GM19397 (cell line): ENCODE measurements around the gene NUP50.

Source experiments
- ATAC-seq: cut with Tn5 transposase; IDR thresholded peaks from one replicate; pipeline ENCODE4 v1.9.1; 2021; ENCODE audit warnings: mild to moderate bottlenecking, moderate library complexity; ENCODE audit not compliant: unreplicated experiment

NUP50 gene

DNA sequence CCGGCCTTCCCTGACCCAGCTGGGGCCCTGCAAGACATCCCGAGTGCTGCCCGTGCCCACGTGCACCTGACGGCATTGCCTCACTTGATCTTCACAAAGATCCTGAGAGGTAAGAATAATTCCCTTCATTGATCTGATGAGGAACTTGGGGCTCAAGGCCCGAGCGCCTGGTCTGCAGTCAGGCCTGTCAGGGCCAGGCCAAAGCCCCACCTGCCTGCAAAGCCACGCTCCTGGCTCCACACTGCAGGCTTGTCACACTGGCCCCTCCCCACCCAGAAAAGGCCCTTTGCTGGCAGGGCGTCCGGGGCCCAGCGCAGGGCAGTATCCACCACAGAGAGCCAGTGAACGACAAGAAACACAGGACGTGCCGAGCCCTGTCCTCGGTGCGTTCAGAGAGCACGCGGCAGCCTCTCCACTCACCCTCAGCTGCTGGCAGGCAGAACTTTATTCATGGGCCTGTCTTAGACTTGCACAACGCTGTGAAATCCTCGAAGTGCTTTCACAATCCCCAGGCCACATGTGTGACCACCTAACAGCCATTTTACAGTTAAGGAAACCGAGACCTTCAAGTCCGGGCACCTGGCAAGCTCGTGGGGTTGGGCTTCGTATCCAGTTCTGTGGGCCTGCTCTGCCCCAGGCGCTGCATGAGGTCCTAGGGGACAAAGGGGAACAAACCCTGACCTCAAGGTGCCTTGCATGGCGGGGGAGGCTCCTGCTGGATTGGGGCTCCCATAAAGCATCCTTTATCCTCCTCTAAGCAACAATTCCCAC is 62.2 kb downstream of the NUP50 start:
- ATAC-seq, result no peak

DNA sequence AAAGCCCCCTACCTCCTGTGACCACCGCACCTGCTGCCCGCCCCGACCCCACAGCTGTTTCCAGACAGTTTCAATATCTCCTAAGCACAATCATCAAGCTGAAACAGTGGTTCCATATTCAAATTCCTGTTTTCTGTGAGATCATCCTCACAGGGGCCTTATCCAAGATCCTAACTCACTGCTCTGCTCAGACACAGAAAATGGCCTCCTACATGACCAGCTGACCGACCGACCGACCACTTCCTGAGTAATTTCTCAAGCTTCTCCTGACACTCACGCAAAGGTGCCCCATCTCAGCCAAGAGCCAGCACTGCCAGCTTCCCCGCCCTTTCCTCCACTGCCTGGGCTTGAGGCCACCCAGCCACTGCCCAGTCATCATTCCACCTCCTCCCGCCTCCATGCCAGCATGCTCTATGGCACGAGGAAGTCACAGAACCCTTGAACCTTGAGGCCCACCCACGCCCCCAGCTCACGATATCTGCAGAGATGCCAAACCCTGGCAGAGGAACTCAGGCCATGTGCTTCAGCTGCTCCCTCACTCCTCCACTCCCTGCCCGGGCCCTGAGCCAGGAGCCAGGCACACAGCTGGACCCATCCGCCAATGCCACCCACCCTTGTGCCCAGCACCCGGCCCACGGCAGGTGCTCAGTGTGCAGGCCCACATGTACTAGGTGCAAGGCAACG is 62.9 kb downstream of the NUP50 start:
- ATAC-seq, result no peak

DNA sequence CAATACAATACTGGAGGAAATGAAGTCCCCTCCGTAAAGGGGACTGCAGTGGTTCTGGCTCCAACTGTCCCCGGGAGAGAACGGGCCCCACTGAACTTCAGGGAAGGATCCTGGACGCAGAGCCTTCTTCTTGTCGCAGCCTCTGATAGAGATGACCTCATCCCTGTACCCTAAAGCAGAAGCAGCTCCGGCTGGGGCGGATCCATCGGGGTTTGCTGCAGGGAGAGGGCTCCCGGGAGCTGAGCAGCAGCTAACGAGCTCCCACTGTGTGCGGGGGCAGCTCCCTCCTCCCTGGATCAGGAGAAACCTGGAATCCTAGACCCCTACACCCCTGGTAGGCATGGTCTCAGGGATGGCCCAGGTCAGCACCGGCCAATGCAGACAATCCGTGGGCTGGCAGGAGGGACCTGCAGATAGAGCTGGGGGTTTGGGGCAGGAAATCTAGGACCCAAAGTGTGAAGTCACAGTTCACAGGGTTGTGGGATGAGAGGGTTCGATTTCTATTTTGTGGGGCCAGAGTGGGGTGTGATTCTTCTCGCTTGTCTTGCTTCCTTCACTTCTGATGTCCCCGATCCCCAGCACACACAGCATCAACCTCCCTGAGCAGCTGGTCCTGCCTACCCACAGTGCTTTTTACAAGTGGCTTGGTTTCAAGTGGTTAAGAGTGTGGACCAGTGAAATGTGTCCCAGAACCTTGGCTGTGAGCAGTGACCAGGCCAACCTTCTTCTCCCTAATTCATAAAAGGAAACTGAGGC is 64.1 kb downstream of the NUP50 start:
- no peak for ATAC-seq

DNA sequence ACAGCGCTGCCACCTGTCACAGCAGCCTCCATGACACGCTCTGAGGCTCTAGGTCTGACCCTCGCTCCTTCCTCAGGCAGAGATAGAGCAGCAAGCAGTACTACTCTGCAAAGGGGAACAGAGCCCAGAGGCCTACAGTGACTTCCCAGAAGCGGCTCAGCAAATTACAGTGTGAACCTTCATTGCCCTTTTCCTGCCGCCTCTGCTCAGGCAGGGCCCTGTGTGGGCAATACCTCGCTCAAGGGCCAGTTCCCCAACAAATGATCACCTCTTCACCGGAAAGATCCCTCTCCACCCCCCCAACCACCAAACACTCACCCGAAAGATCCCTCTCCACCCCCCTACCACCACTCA is 64.7 kb downstream of the NUP50 start:
- no peak for ATAC-seq

DNA sequence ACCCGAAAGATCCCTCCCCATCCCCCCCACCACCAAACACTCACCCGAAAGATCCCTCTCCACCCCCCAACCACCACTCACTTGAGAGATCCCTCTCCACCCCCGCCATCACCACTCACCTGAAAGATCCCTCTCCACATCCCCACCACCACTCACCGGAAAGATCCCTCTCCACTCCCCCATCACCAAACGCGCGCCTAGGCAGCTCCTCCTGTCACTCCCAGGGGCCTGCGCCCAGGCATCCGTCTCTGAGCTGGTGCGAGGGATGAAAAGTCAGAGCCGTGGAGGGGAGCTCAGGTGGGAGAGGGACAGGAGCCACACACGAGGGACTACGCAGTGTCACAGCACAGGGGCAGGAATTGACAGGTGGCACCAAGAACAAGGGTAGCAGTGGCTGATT is 65.5 kb downstream of the NUP50 start:
- no peak for ATAC-seq

DNA sequence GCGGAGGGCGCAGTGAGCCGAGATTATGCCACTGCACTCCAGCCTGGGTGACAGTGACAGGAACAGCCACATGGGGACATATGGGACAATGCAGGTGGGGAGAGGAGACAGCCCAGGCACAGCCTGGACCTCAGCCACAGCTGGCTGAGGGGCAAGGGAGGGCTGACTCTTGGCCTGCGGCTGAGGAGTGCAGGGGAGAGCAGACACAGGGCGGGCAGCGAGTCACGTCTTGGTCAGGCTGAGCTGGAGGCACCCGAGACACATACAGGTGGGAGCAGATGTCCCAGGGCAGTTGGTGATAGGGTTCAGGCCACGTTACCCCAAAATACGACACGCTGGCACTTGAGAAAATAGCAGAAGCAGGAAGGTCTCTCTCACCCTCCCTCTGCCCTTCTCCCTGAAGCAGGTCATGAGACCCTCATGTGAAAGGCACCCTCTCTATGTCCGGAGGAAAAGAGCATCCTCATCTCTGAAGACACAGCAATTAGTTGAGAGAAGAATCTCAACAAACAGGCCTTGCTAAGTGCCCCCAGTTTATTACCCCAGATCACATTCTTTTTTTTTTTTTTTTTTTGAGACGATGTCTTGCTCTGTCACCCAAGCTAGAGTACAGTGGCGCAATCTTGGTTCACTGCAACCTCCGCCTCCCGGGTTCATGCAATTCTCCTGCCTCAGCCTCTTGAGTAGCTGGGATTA is 66.4 kb downstream of the NUP50 start:
- ATAC-seq, result no peak

DNA sequence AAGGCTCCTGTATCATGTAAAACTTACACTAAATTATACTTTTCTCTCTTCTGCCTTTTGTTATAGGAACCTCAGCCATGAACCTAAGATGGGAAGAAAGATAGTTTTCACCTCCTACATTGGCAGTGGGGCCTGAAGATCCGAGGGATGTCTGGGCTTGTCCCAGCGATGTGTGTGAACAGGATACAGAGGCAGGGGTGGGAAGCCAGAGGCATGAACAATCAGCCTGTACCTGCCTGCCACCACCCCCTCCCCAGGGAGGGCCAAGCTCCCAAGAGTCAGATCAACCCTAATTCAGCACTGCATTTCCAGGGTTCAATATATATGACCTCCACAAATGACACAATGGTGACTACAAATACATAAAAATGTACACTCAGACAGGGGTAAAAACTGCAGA is 67.6 kb downstream of the NUP50 start:
- ATAC-seq, result no peak

DNA sequence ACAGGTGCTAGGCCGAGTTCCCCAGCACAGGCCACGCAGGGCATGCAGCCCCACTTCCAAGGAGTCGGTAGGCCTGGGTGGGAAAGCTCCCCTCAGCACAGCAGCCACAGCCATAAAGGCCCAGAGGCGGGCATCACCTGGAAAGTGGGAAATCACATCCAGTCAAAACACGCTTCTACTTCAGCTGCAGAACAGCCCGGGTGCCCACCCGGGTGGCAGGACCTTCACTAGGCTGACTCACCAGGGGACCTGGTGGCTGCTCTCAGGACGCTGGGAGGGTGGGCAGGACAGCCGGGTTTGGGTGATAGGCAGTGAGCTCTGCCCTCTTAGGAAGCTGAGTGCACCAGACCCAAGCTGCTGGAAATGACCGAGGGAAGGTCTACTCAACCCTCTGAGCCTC is 69.7 kb downstream of the NUP50 start:
- no peak for ATAC-seq

DNA sequence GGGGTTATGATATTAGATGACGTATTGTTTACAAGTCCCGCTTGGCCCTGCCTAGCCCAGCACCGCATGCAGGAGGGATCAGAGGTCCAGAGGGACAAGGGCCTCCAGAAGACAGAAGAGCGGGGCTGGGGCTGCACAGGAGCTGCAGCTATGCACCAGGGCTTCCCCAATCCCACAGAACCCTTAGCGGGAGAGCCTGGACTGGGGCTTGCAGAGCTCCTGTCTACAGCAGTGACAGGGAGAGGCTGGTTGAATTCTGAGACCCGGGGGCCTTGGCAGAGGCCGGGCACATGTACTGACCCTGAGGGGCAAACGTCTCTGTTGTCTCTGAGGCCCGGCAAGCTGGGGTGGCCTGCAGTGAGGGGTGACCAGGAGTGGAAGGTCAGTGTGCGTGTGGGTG is 70.1 kb downstream of the NUP50 start:
- ATAC-seq, result no peak

DNA sequence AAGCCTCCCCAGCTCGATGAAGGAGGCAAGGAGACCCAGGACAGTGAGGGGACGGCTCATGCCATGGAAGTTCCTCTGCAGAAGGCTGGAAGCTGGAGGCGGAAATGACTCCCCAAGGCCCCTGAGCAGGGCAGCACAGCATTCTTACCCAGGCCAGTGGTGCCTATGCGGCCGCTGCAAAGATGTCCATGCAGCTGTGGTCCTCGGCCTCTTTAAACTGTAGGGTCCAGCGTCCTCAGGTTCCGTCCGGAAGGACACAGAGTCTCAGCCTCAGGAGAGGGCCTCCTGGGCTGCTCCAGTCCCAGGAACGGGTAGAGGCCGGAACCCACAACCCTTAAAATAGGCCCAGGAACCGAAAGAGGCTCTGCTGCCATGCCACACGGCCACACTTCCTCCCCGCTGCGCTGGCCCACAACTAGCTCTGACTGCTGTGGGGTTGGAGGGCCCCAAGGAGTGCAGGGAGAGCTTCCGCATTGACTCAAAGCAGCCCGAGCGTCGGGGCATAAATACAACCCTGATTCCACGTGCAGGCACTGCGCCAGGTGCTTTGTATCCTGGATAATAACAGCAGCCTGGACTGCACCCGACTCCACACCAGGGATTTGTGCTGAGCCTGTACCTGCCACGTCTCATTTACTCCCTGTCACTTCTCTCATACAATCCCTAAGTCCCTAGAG is 71.5 kb downstream of the NUP50 start:
- ATAC-seq, result peak; percentile 80

DNA sequence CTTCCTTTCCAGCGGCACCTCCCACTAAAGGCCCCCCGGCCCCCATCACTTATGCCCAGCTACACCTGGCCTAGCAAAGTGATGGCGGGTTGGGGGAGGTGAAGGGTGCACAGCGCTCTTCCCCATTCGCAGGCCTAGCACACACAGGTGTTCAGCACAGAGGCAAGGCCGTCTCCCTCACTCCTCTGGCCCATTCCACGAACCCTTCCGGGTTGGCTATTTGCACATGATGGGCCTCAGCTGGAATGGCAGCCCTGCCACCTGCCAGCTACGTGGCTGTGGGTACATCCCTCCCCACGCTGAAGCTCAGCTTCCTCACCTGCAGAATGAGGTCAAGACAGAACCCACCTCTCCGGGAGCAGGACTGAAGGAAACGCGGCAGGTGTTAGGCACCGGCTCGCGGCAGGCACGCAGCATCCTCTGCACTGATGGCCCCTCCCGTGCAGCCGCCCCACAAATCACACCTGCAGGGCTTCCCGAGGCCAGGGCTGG is 72.2 kb downstream of the NUP50 start:
- peak; percentile 11 for ATAC-seq

DNA sequence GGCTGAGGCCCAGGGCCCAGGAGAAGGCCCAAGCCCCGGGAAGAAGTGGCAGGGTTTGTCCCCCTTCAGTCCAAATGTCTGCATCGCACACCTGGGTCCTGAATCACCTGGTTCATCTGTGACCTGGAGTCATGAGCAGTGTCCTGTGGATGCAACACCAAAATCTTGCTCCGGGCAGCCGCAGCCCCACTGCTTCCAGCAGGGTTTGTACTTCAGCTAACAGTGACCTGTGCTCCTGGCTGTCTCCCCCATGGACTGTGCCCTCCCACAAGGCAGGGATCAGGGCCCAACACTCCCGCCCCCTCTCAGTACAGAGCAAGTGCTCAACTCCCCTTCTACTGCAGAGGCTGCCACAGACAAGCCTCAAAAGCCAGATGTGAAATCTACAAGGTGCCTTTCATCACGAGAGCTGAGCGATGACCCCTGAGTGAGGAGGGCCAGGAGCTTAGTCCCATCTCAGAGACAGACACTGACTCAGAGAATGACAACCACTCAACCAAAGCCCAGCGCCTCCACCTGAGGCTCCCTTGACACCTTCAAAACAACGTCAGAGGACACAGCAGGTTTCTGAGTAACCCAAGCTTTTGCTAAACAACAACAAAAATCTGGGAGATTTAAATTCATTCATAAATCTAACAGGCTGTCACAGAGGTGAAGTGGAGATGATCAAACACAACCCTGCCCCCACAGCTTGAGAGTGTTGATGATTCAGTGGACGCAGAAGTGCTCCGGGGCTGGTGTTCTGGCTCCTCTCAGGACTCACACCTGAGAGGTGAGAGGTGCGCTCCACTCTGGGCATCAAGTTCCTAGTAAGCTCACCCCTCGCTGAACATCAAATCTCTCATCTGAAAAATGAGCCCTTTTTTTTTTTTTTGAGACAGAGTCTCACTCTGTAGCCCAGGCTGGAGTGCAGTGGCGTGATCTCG is 73.6 kb downstream of the NUP50 start:
- ATAC-seq, result no peak
